Measurements from ENCODE around the gene COQ10B.

GRCh38 chr2:197506658-197507057 is 53.3 kb downstream of the COQ10B start:
- TF ChIP-seq CTCF (IDR thresholded peaks at IDR 0.05) (no peak), POLR2A (IDR thresholded peaks at IDR 0.05) (no peak)
